PC-9 (cell line): ENCODE results near the gene RXRG. TPM values are rescaled to one million over a fixed set of nuclear protein-coding genes. Genes with fewer than 3 reads are reported as not detected.

ENCODE experiments used
- BruUV-seq: library from RNA; stranded (reverse); fragments of 400-500 nt; replicated peaks from 2 replicates; lab custom pipeline; 2021; lab: Mats Ljungman, UMichigan
- CTCF ChIA-PET: fragments of 300-600 bp; sonication (Branson Sonifier 250); formaldehyde crosslinking; loops from one replicate; lab custom pipeline; 2022; ENCODE audit warnings: antibody characterized with exemption; lab: Charles Lee
- POLR2A ChIA-PET: fragments of 300-600 bp; sonication (Branson Sonifier 250); formaldehyde crosslinking; loops from one replicate; lab custom pipeline; 2022; ENCODE audit warnings: antibody characterized with exemption; ENCODE audit not compliant: unreplicated experiment; lab: Charles Lee
- DNase-seq, 2 experiments: peaks; one replicate each; pipeline versions ENCODE4 v3.0.0 to v3.0.0-alpha.2; 2015 to 2022; ENCODE audit warnings: mixed read lengths in 1 of 2
- H2AFZ ChIP-seq: fragments of 200-600 bp; sonication (generic); 2 replicates; pipeline ENCODE4 v1.8.1; 2017; ENCODE audit warnings: antibody characterized with exemption
- H3F3A ChIP-seq: fragments of 200-600 bp; sonication (generic); 2 replicates; pipeline ENCODE4 v1.8.1; 2017; ENCODE audit warnings: antibody characterized with exemption, mild to moderate bottlenecking, low read depth; ENCODE audit not compliant: insufficient read depth
- H3K27ac ChIP-seq: fragments of 200-600 bp; sonication (generic); 2 replicates; pipeline ENCODE4 v1.6.1; 2016; ENCODE audit warnings: mixed run types
- H3K27me3 ChIP-seq: fragments of 200-600 bp; sonication (generic); 2 replicates; pipeline ENCODE4 v1.6.1; 2016; ENCODE audit warnings: low read depth, mixed run types; ENCODE audit not compliant: insufficient read depth
- H3K36me3 ChIP-seq: fragments of 200-600 bp; sonication (generic); 2 replicates; pipeline ENCODE4 v1.6.1; 2016; ENCODE audit warnings: low read depth, mixed run types
- H3K4me1 ChIP-seq: fragments of 200-600 bp; sonication (generic); replicated peaks from 2 replicates; pipeline ENCODE4 v1.6.1; 2016; ENCODE audit warnings: mixed run types; ENCODE audit not compliant: insufficient read depth
- H3K4me2 ChIP-seq: fragments of 200-600 bp; sonication (generic); 2 replicates; pipeline ENCODE4 v1.6.1; 2017; ENCODE audit warnings: mixed run types
- H3K4me3 ChIP-seq: fragments of 200-600 bp; sonication (generic); 2 replicates; pipeline ENCODE4 v1.6.1; 2016; ENCODE audit warnings: mixed run types
- H3K79me2 ChIP-seq: fragments of 200-600 bp; sonication (generic); 2 replicates; pipeline ENCODE4 v1.6.1; 2017; ENCODE audit warnings: low read depth, mixed run types
- H3K9me2 ChIP-seq: fragments of 200-600 bp; sonication (generic); 2 replicates; pipeline ENCODE4 v1.8.1; 2017; ENCODE audit warnings: mild to moderate bottlenecking; ENCODE audit not compliant: insufficient read depth
- H3K9me3 ChIP-seq: fragments of 200-600 bp; sonication (generic); 2 replicates; pipeline ENCODE4 v1.8.1; 2016; ENCODE audit warnings: low read depth; ENCODE audit not compliant: insufficient read depth
- H4K20me1 ChIP-seq: fragments of 200-600 bp; sonication (generic); 2 replicates; pipeline ENCODE4 v1.8.1; 2017; ENCODE audit not compliant: insufficient read depth
- EZH2 ChIP-seq: fragments of 200-600 bp; sonication (generic); IDR thresholded peaks from 2 replicates; pipeline ENCODE4 v1.8.0; 2017; ENCODE audit warnings: antibody characterized with exemption, low read depth
- intact Hi-C: fragments of 100-400 bp; cut with micrococcal nuclease; formaldehyde crosslinking; loops from one replicate; pipeline ENCODE4 v1.10.0; 2022; ENCODE audit not compliant: unreplicated experiment
- total RNA-seq: library from RNA; stranded (reverse); gene quantifications from 2 replicates; pipeline ENCODE4 v1.2.3, GENCODE V29; 2021
- TF ChIP-seq, protein P1 (sequence below): fragments of 200-600 bp; sonication (generic); conservative IDR thresholded peaks from 2 replicates; pipeline ENCODE4 v1.6.1; 2017; ENCODE audit warnings: mixed run types, antibody characterized with exemption, mild to moderate bottlenecking, moderate library complexity

Gene RXRG
- total RNA-seq, 1 experiment from 2014 or later: not detected

DNA sequence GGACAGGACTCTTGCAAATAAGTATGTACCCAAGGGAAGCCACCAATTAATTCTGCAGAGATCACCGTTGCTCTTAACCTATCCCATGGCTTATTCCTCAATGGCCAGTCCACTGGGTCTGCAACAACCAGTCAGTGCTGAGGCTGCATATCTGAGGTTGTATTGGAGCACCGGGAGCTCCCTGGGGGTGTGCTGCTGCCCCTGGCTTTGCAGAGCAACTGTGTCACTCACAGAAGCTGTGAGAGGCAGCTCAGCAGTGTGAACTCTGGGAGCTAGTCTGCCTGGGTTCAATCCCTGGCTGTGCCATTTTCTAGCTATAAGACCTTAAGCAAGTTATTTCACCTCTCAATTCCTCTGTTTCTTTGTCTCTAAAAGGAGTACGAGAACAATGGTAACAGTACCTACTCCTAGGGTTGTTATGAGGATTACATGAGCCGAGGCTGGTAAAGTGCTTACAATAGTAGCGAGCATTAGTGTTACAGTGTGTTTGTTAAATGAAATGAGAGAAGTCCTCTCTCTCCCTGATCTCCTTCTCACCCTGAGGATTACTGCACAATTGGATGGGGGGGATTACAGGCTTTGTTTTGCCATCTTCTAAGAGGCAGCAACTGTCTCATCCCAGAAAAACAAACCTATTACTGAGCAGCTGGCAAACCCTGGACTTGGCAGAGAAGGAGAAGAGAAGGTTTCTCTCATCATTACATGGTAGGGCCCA is 3.6 kb downstream of the RXRG start:
- H3K4me1 ChIP-seq: no peaks in the 10 kb centered on the region
- H2AFZ ChIP-seq: no peak overlapping the region
- H3K27ac ChIP-seq: no peak overlapping the region
- no peaks in the 10 kb centered on the region for H3F3A ChIP-seq
- TF ChIP-seq EZH2: no peak
- H3K27me3 ChIP-seq: peaks cover 55% of the 10 kb centered on the region
- no TSS peak for BruUV-seq
- ChIA-PET CTCF (no interaction called here), POLR2A (no interaction called here)
- H3K9me2 ChIP-seq: no peaks in the 10 kb centered on the region
- no peaks in the 10 kb centered on the region for H3K79me2 ChIP-seq
- H3K4me2 ChIP-seq: no peak overlapping the region
- intact Hi-C loops: no loop called here
- no peaks in the 10 kb centered on the region for H3K9me3 ChIP-seq
- H3K36me3 ChIP-seq: no peaks in the 10 kb centered on the region
- no peaks in the 10 kb centered on the region for H4K20me1 ChIP-seq
- DNase-seq: no peak
- H3K4me3 ChIP-seq: no peak overlapping the region

DNA sequence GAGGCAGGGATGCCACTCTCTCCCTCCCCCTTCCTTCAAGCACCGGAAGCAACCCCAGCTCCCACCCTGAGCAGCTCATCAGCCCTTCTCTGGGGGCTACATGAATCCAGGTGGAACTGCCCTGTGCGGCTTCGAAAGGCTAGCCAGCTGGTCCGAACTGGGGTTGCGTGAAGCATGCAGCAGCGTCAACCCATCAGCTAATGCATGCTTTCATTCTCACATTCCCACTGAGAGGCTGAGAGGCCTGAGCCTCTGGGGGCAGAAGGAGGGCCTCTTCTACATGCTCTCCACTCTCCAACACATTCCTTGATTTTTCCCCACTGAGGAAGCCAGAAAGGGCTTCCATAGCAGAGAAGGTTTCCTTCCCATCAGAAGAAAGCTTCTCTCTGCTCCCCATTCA is 5.6 kb downstream of the RXRG start:
- Histone ChIP-seq H3K27ac (no peak overlapping the region), H2AFZ (no peak overlapping the region), H3K4me3 (no peak overlapping the region), H3K4me2 (no peak overlapping the region), H3F3A (no peaks in the 10 kb centered on the region), H4K20me1 (no peaks in the 10 kb centered on the region), H3K9me3 (no peaks in the 10 kb centered on the region), H3K36me3 (no peaks in the 10 kb centered on the region), H3K4me1 (no peaks in the 10 kb centered on the region), H3K9me2 (no peaks in the 10 kb centered on the region), H3K27me3 (peaks cover 37% of the 10 kb centered on the region; the same call in 1 of the 2 replicates), H3K79me2 (no peaks in the 10 kb centered on the region)
- POLR2A ChIA-PET: no interaction called here
- no TSS peak for BruUV-seq
- intact Hi-C loops: no loop called here
- CTCF ChIA-PET: interaction anchor here (0.6 kb wide), 1 partner anchor 116 kb away, joined by 5 read pairs; no protein-coding TSS in a partner anchor
- TF ChIP-seq EZH2: no peak
- TF ChIP-seq, protein P1, sequence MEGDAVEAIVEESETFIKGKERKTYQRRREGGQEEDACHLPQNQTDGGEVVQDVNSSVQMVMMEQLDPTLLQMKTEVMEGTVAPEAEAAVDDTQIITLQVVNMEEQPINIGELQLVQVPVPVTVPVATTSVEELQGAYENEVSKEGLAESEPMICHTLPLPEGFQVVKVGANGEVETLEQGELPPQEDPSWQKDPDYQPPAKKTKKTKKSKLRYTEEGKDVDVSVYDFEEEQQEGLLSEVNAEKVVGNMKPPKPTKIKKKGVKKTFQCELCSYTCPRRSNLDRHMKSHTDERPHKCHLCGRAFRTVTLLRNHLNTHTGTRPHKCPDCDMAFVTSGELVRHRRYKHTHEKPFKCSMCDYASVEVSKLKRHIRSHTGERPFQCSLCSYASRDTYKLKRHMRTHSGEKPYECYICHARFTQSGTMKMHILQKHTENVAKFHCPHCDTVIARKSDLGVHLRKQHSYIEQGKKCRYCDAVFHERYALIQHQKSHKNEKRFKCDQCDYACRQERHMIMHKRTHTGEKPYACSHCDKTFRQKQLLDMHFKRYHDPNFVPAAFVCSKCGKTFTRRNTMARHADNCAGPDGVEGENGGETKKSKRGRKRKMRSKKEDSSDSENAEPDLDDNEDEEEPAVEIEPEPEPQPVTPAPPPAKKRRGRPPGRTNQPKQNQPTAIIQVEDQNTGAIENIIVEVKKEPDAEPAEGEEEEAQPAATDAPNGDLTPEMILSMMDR: no peak
- no peak for DNase-seq

DNA sequence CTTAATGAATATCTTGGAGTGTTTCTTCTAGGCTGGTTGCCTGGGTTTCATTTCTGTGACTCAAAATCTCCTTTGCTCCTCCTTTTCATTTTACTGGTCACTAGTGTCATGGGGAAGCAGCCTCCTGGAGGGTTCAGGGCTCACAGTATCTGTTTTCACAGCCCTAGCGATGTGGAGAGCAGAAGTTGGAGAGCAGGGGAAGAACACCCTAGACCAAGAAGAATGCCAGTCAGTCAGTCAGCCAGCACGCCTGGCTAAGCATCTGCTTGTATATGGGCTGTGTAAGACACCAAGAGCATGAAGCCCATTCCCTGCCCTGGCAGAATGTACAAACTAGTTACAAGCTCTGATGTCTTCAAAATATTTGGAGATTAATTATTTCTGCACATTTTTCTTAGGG is 7.9 kb downstream of the RXRG start:
- no peaks in the 10 kb centered on the region for H3K9me3 ChIP-seq
- H3K27ac ChIP-seq: no peak overlapping the region
- H3K4me1 ChIP-seq: no peaks in the 10 kb centered on the region
- DNase-seq: no peak
- no peaks in the 10 kb centered on the region for H3F3A ChIP-seq
- intact Hi-C loops: no loop called here
- no peaks in the 10 kb centered on the region for H3K79me2 ChIP-seq
- ChIA-PET POLR2A (no interaction called here), CTCF (no interaction called here)
- TF ChIP-seq, protein P1: no peak
- no peak for TF ChIP-seq EZH2
- no peak overlapping the region for H3K4me2 ChIP-seq
- H3K9me2 ChIP-seq: no peaks in the 10 kb centered on the region
- no peak overlapping the region for H2AFZ ChIP-seq
- H3K27me3 ChIP-seq: peaks cover 18% of the 10 kb centered on the region; the same call in 1 of the 2 replicates
- H3K36me3 ChIP-seq: no peaks in the 10 kb centered on the region
- no peaks in the 10 kb centered on the region for H4K20me1 ChIP-seq
- H3K4me3 ChIP-seq: no peak overlapping the region
- no TSS peak for BruUV-seq
